ENCODE data around the gene KLHDC7B.
"Not testable (repeated sequence)": the region's sequence is repeated elsewhere in the genome, so short reads cannot be mapped to it uniquely, and the experiment has no call there.

Gene KLHDC7B

GRCh38 chr22:50529897-50530579 lies 15.7 kb upstream of the KLHDC7B start, which contains the start of gene TYMP:
Gene TYMP, minus strand, starts transcription at chr22:50530012. Its CDS starts 303 bp downstream, at chr22:50529709.
- DNase-seq, result peak; percentile 80 to 84

GRCh38 chr22:50530580-50530876 lies 15.2 kb upstream of the KLHDC7B start:
- DNase-seq, result no peak

GRCh38 chr22:50530877-50531545 lies 14.7 kb upstream of the KLHDC7B start:
- peak; percentile 88 to 90 for DNase-seq

GRCh38 chr22:50531546-50531961 lies 14.1 kb upstream of the KLHDC7B start:
- peak in 1 of 2 experiments; percentile 84 for DNase-seq

- DNase-seq, result no peak
Measured at GRCh38 chr22:50531962-50532674, 13.6 kb upstream of the KLHDC7B start.

GRCh38 chr22:50532824-50533796 lies 12.6 kb upstream of the KLHDC7B start:
- DNase-seq, result no peak

- DNase-seq, result not testable (repeated sequence)
Measured at GRCh38 chr22:50533856-50534711, 11.6 kb upstream of the KLHDC7B start.

- DNase-seq, result no peak
Measured at GRCh38 chr22:50535113-50535512, 10.6 kb upstream of the KLHDC7B start.

GRCh38 chr22:50536226-50536625 lies 9.5 kb upstream of the KLHDC7B start:
- no peak for DNase-seq

GRCh38 chr22:50537765-50538164 lies 7.9 kb upstream of the KLHDC7B start:
- DNase-seq, result no peak

- no peak for DNase-seq
Measured at GRCh38 chr22:50540381-50540780, 5.3 kb upstream of the KLHDC7B start.

- DNase-seq, result peak; percentile 57 to 63
Measured at GRCh38 chr22:50541667-50542026, 4.1 kb upstream of the KLHDC7B start.

GRCh38 chr22:50542416-50542927 lies 3.2 kb upstream of the KLHDC7B start:
- peak; percentile 51 to 65 for DNase-seq

GRCh38 chr22:50544078-50544745 lies 1.5 kb upstream of the KLHDC7B start:
- peak; percentile 91 to 92 for DNase-seq

GRCh38 chr22:50544746-50545253 lies 899 bp upstream of the KLHDC7B start:
- DNase-seq, result peak; percentile 49

- DNase-seq, result no peak
Measured at GRCh38 chr22:50546326-50547262, 895 bp downstream of the KLHDC7B start.

- DNase-seq, result peak in 1 of 2 experiments; percentile 34
Measured at GRCh38 chr22:50547263-50547985, 1.7 kb downstream of the KLHDC7B start.

- peak; percentile 73 to 75 for DNase-seq
Measured at GRCh38 chr22:50548040-50548920, 2.6 kb downstream of the KLHDC7B start.

Data from activated T-cell treated with anti-CD3 and anti-CD28 coated beads, Interleukin-2, amount 50 U/mL, for 48 hours (primary cell).